Measurements from ENCODE around the gene ZER1.

- TF ChIP-seq POLR2A (IDR thresholded peaks at IDR 0.05) (no peak), POLR2AphosphoS5 (IDR thresholded peaks at IDR 0.05) (no peak)
- TF ChIP-seq, protein P1, sequence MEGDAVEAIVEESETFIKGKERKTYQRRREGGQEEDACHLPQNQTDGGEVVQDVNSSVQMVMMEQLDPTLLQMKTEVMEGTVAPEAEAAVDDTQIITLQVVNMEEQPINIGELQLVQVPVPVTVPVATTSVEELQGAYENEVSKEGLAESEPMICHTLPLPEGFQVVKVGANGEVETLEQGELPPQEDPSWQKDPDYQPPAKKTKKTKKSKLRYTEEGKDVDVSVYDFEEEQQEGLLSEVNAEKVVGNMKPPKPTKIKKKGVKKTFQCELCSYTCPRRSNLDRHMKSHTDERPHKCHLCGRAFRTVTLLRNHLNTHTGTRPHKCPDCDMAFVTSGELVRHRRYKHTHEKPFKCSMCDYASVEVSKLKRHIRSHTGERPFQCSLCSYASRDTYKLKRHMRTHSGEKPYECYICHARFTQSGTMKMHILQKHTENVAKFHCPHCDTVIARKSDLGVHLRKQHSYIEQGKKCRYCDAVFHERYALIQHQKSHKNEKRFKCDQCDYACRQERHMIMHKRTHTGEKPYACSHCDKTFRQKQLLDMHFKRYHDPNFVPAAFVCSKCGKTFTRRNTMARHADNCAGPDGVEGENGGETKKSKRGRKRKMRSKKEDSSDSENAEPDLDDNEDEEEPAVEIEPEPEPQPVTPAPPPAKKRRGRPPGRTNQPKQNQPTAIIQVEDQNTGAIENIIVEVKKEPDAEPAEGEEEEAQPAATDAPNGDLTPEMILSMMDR (IDR thresholded peaks at IDR 0.05) = no peak
Measured at GRCh38 chr9:128768606-128769005, 3.1 kb downstream of the ZER1 start.

Data from breast epithelium (tissue), 3 donors.